Thyroid gland (tissue), 4 donors: ENCODE measurements around the gene PRRG2. TPM values are rescaled to one million over a fixed set of nuclear protein-coding genes. Genes with fewer than 3 reads are reported as not detected.

Experiments
- DNase-seq, 2 donors: peaks; one replicate each; pipeline ENCODE4 v3.0.0-alpha.2; 2019
- H3K27ac ChIP-seq, 3 donors: fragments of 200-600 bp; sonication (generic); 1 replicate in 2 of 3; 2 replicates in 1 of 3; pipeline ENCODE4 v1.5.1; 2016 to 2019; ENCODE audit warnings: mild to moderate bottlenecking in 1 of 3, moderate library complexity in 1 of 3
- H3K27me3 ChIP-seq: fragments of 200-600 bp; sonication (generic); one replicate; pipeline ENCODE4 v1.5.1; 2019
- H3K36me3 ChIP-seq, 2 donors: fragments of 200-600 bp; sonication (generic); one replicate each; pipeline ENCODE4 v1.5.1; 2016 to 2019
- H3K4me1 ChIP-seq, 2 donors: fragments of 200-600 bp; sonication (generic); one replicate each; pipeline ENCODE4 v1.5.1; 2017 to 2019
- H3K4me3 ChIP-seq, 3 donors: fragments of 200-600 bp; sonication (generic); replicated peaks in 1 of 3; 1 replicate in 2 of 3; 2 replicates in 1 of 3; pipeline ENCODE4 v1.5.1; 2016; ENCODE audit warnings: mild to moderate bottlenecking in 1 of 3
- H3K9me3 ChIP-seq: fragments of 200-600 bp; sonication (generic); one replicate; pipeline ENCODE4 v1.5.1; 2017
- POLR2A ChIP-seq, 2 donors: fragments of 450-650 bp; IDR thresholded peaks; one replicate each; pipeline ENCODE4 v1.6.1; 2017; ENCODE audit warnings: antibody characterized with exemption in 2 of 2, mild to moderate bottlenecking in 2 of 2, moderate library complexity in 1 of 2
- WGBS, 2 donors: methylation state at CpG; one replicate each; pipeline ENCODE4 v1.1.5; 2017; 5-methylcytosine and 5-hydroxymethylcytosine counted together
- intact Hi-C: fragments of 100-400 bp; cut with DNase I; formaldehyde crosslinking; loops from one replicate; pipeline ENCODE4 v1.15.1; 2023
- total RNA-seq, 4 donors: library from RNA; depleted of rRNA; stranded (reverse); fragments of >200 nt; gene quantifications; one replicate each; pipeline ENCODE4 v1.2.3, GENCODE V29; 2016
- TF ChIP-seq, protein P1 (sequence below), 6 experiments: fragments of 200-600 bp in 3 of 6; fragments of 450-650 bp in 3 of 6; sonication (generic) in 3 of 6; IDR thresholded peaks; one replicate each; pipeline ENCODE4 v1.5.1; 2016 to 2019; ENCODE audit warnings: antibody characterized with exemption in 6 of 6, mild to moderate bottlenecking in 2 of 6, inconsistent platforms in 1 of 6, moderate library complexity in 1 of 6

The PRRG2 gene
- total RNA-seq, 4 donors from 2014 or later: 8.9 to 29.6 (median 25.0) TPM

DNA sequence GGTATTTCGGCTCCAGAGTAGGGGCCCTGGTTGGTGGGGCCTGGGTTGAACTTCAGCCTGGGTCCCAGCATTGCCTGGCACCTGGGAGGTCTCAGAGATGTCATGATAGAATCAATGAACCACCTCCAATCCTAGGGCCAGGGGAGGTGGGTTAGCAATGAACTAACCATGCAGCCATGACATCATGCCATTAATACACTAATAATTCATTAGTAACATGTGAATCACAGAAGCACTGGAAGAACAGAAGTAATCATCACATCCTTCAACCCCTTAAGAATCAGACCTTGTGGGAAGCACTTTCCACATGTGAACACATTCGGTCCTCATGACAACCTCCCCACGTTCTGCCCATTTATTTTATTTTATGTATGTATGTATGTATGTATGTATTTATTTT, 7.7 kb upstream of the PRRG2 start:
- DNase-seq: no peak
- Histone ChIP-seq H3K36me3 (peaks cover 0 to 12% of the 10 kb centered on the region in 2 donors), H3K27ac (no peak overlapping the region), H3K4me3 (no peak overlapping the region), H3K9me3 (no peaks in the 10 kb centered on the region), H3K4me1 (peaks cover 7 to 10% of the 10 kb centered on the region in 2 donors), H3K27me3 (no peaks in the 10 kb centered on the region)
- TF ChIP-seq, protein P1, sequence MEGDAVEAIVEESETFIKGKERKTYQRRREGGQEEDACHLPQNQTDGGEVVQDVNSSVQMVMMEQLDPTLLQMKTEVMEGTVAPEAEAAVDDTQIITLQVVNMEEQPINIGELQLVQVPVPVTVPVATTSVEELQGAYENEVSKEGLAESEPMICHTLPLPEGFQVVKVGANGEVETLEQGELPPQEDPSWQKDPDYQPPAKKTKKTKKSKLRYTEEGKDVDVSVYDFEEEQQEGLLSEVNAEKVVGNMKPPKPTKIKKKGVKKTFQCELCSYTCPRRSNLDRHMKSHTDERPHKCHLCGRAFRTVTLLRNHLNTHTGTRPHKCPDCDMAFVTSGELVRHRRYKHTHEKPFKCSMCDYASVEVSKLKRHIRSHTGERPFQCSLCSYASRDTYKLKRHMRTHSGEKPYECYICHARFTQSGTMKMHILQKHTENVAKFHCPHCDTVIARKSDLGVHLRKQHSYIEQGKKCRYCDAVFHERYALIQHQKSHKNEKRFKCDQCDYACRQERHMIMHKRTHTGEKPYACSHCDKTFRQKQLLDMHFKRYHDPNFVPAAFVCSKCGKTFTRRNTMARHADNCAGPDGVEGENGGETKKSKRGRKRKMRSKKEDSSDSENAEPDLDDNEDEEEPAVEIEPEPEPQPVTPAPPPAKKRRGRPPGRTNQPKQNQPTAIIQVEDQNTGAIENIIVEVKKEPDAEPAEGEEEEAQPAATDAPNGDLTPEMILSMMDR (IDR thresholded peaks at IDR 0.05): no peak
- no peak for TF ChIP-seq POLR2A (IDR thresholded peaks at IDR 0.05)
- intact Hi-C loops: no loop called here
- WGBS, 2 donors: 87 to 91% methylated on average over 3 of the region's 3 CpGs

DNA sequence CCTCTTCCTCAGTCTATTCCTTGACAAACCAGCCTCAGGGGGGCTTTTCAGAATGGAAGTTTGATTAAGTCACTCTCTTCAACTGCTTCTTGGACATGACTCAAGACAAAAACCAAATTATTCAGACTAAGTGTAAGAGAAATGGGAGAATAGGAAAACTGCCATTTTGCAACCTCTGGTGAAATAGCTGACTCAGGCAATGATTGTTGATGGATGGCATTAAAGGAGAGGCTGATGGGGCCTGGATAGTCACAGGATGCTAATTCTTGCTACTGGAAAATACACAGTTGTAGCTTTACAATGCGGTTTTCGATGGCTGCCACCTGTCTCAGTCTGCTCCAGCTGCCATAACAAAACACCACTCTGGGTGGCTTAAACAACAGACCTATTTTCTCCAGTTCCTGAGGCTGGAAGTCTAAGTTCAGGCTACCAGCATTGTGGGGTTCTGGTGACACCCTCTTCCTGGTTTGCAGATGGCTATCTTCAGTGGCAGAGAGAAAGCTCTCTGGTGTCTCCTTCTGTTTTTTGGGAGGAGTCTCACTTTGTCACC, 6.8 kb upstream of the PRRG2 start:
- no peak overlapping the region for H3K4me3 ChIP-seq
- TF ChIP-seq POLR2A (IDR thresholded peaks at IDR 0.05): no peak
- TF ChIP-seq, protein P1 (IDR thresholded peaks at IDR 0.05): no peak
- H3K9me3 ChIP-seq: no peaks in the 10 kb centered on the region
- peaks cover 0 to 12% of the 10 kb centered on the region in 2 donors for H3K36me3 ChIP-seq
- WGBS, 2 donors: 94 to 100% methylated on average over 2 of the region's 2 CpGs
- H3K27me3 ChIP-seq: no peaks in the 10 kb centered on the region
- DNase-seq: no peak
- intact Hi-C loops: no loop called here
- H3K27ac ChIP-seq: no peak overlapping the region
- peaks cover 7 to 10% of the 10 kb centered on the region in 2 donors for H3K4me1 ChIP-seq

DNA sequence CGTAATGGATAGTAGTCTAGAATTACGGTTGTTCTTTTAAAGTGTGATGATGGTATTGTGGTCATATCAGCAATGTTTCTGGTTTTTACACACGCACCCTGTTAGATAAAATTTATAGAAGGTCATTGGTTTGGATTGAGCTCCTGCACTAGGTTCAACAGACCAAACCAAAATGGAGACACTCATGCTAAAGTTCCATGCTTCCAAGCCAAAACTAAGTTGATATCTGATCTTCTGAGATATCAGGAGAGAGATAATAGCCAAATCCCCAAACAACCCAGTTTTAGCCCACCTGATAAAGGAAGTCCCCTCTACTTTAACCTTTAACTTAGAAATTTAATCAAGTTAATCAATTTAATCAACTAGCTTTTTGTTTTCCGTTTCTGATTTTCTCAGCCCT, 1.9 kb upstream of the PRRG2 start:
- intact Hi-C loops: no loop called here
- no peak overlapping the region for H3K4me3 ChIP-seq
- peaks cover 4 to 5% of the 10 kb centered on the region in 2 donors for H3K4me1 ChIP-seq
- H3K9me3 ChIP-seq: no peaks in the 10 kb centered on the region
- WGBS, 2 donors: 80 to 83% methylated on average over 4 of the region's 4 CpGs
- no peaks in the 10 kb centered on the region for H3K27me3 ChIP-seq
- DNase-seq: no peak
- TF ChIP-seq, protein P1 (IDR thresholded peaks at IDR 0.05): no peak
- TF ChIP-seq POLR2A (IDR thresholded peaks at IDR 0.05): no peak
- no peak overlapping the region for H3K27ac ChIP-seq
- H3K36me3 ChIP-seq: peaks cover 0 to 9% of the 10 kb centered on the region in 2 donors

DNA sequence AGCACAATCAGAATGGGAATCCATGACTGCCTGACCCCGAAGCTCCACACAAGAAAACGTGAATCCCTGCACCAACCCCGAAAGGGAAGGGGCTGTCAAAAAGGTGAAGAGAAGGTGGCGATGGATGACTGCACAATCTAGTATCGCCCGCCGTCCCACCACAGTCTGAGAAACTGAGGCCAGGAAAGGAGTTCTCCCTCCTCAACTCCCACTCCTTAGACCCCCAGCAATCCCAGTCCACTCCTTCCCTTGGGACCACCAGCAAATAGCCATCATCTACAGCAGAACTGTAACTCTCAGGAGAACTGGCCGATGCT, 1.2 kb upstream of the PRRG2 start:
- no peak for TF ChIP-seq POLR2A (IDR thresholded peaks at IDR 0.05)
- TF ChIP-seq, protein P1 (IDR thresholded peaks at IDR 0.05): no peak
- Histone ChIP-seq H3K27ac (peak overlapping the region; percentile 12 to 69 (median 17)), H3K9me3 (no peaks in the 10 kb centered on the region), H3K27me3 (no peaks in the 10 kb centered on the region), H3K4me1 (peaks cover 4 to 5% of the 10 kb centered on the region in 2 donors), H3K4me3 (peak overlapping the region; percentile 45 to 48 (median 47)), H3K36me3 (peaks cover 0 to 6% of the 10 kb centered on the region in 2 donors)
- 1% methylated on average over 7 to 8 of the region's 8 CpGs for WGBS, 2 donors
- intact Hi-C loops: no loop called here
- no peak for DNase-seq

DNA sequence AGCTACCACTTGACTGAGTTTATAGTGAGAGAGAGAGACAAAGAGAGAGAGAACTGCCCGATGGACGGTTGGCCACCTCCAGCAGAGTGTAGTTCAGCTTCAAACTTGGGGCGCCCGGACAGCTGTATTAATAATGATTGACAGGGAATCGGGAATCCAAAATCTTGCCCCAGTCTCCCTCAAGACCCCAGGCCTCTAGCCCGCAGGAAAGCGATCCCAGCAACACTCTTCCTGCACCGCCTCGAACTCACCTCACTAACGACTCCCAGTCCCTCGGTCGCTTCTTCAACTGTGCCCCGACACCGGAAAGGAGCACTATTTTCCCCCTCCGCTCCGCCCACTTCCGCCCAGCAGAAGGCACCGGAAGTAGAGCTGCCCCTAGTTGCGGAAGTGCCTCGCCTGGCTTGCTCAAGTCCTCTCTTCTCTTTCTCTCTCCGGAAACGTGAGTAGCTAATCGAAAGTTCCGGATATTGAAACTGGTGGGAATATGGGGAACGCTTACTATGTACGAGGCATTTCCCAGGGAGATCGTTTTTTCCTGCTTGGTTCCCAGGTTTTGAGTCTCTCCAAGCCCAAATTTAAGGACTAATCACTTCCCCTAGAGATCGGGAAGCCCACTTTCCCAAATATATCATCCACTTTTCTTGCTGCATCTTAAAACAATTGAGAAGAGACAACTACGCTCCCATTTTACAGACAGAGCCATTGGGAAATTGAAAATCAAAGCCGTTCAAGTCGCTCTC, 681 bp upstream of the PRRG2 start, which contains the start of gene NOSIP:
Gene NOSIP (minus strand): TSS at position 293 of the 743 bp plus-strand sequence. CDS start 19,865 bp downstream, outside the sequence.
- intact Hi-C loops: no loop called here
- Histone ChIP-seq H3K27me3 (no peaks in the 10 kb centered on the region), H3K9me3 (no peaks in the 10 kb centered on the region), H3K4me1 (peaks cover 4 to 5% of the 10 kb centered on the region in 2 donors), H3K36me3 (peaks cover 0 to 4% of the 10 kb centered on the region in 2 donors), H3K4me3 (peak within 1 kb of the TSS; percentile 45 to 48 (median 47)), H3K27ac (peak within 1 kb of the TSS; percentile 33 to 81 (median 69))
- 2 to 3% methylated on average over 31 of the region's 31 CpGs for WGBS, 2 donors
- TF ChIP-seq POLR2A (IDR thresholded peaks at IDR 0.05): peak in 1 of 2 donors; percentile 88
- TF ChIP-seq, protein P1 (IDR thresholded peaks at IDR 0.05): peak in 2 of 6 experiments; percentile 5 to 15
- DNase-seq: peak; percentile 96
